ENCODE data around the gene UMODL1.
"Not testable (repeated sequence)": the region's sequence is repeated elsewhere in the genome, so short reads cannot be mapped to it uniquely, and the experiment has no call there.

Gene UMODL1

DNA sequence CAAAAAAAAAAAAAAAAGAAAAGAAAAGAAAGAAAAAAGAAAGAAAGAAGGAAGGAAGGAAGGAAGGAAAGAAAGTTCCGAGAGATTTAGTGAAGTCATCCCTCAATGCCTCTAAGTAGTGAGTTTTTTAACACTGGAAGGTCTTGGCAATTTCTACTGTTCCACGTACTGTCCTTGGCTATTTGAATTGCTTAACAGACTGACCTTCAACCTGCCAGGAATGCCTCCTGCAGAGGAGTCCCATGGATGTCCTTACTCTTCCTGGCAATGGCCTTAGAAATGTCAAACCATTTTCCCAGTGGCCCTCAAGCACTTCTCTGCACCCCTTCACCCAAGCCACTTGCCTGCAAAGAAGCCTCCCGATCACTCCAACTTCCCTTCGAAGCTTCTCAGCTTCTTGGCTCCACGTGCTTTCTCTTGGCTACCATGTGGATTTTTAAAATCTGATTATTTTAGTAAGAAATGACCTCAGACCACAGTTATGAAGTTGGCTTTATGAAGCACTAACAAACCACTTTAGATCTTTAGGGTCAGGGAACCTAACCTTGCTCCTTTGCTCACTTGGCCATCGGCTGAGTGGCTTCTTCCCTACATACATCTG, 104.1 kb downstream of the UMODL1 start:
- Histone ChIP-seq H3K36me3 (no peaks in the 10 kb centered on the region), H3K9me3 (no peaks in the 10 kb centered on the region), H3K27me3 (no peaks in the 10 kb centered on the region), H3K4me3 (ENCODE audit: low read depth, low read length) (no peak overlapping the region), H3K4me1 (no peaks in the 10 kb centered on the region)
- no peak for DNase-seq
- TF ChIP-seq, protein P1, sequence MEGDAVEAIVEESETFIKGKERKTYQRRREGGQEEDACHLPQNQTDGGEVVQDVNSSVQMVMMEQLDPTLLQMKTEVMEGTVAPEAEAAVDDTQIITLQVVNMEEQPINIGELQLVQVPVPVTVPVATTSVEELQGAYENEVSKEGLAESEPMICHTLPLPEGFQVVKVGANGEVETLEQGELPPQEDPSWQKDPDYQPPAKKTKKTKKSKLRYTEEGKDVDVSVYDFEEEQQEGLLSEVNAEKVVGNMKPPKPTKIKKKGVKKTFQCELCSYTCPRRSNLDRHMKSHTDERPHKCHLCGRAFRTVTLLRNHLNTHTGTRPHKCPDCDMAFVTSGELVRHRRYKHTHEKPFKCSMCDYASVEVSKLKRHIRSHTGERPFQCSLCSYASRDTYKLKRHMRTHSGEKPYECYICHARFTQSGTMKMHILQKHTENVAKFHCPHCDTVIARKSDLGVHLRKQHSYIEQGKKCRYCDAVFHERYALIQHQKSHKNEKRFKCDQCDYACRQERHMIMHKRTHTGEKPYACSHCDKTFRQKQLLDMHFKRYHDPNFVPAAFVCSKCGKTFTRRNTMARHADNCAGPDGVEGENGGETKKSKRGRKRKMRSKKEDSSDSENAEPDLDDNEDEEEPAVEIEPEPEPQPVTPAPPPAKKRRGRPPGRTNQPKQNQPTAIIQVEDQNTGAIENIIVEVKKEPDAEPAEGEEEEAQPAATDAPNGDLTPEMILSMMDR (IDR thresholded peaks at IDR 0.05; ENCODE audit: low read depth, low read length) = no peak

DNA sequence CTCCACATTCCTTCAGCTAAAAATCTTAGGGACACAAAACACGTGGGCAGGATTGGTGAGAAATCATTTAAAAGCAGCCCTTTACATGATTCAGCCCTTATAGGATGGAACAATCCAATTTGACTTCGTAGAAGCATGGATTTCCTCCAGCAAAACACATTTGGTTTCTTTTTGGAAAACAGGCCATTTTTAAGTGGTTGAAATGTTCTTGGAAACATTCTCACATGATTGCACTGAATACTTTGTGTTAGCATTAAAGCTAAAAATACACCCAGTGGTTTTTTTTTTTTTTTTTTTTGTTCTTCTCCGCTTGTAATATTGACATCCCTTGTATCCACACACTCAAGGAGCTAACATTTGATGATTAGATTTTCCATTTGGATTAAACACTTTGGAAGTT, 105.7 kb downstream of the UMODL1 start:
- Histone ChIP-seq H3K36me3 (no peaks in the 10 kb centered on the region), H3K4me1 (no peaks in the 10 kb centered on the region), H3K9me3 (no peaks in the 10 kb centered on the region), H3K4me3 (ENCODE audit: low read depth, low read length) (no peak overlapping the region), H3K27me3 (no peaks in the 10 kb centered on the region)
- no peak for DNase-seq
- TF ChIP-seq, protein P1 (IDR thresholded peaks at IDR 0.05; ENCODE audit: low read depth, low read length) = no peak

DNA sequence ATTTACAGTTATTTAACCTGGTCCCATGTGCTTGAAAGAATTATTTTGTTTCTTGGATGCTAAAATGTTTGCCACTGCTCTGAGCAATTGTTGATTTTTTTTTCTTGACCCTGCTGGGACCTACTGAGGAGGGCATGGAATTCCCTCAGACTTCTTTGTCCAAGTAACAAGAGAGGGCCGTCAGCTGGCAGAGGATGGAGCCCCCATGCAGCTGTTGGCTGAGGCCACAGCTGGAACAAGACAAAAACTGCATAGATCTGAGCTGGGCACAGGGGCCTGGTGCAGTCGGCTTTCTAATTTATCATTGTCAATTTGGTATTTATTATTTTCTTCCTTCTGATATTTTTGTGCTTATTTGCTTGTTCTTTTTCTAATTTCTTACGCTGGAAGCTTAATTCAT, 108.2 kb downstream of the UMODL1 start:
- Histone ChIP-seq H3K9me3 (no peaks in the 10 kb centered on the region), H3K4me1 (no peaks in the 10 kb centered on the region), H3K27me3 (no peaks in the 10 kb centered on the region), H3K36me3 (no peaks in the 10 kb centered on the region), H3K4me3 (ENCODE audit: low read depth, low read length) (no peak overlapping the region)
- TF ChIP-seq, protein P1 (IDR thresholded peaks at IDR 0.05; ENCODE audit: low read depth, low read length) = no peak
- DNase-seq = no peak

GRCh38 chr21:42180001-42180400, 108.9 kb downstream of the UMODL1 start:
- DNase-seq; H3K4me3 ChIP-seq (ENCODE audit: low read depth, low read length); H3K27me3 ChIP-seq; H3K9me3 ChIP-seq; H3K4me1 ChIP-seq; H3K36me3 ChIP-seq: not testable (repeated sequence)

GRCh38 chr21:42182713-42183371, 111.7 kb downstream of the UMODL1 start:
- DNase-seq = no peak
- no peaks in the 10 kb centered on the region for H3K27me3 ChIP-seq
- H3K36me3 ChIP-seq = no peaks in the 10 kb centered on the region
- TF ChIP-seq, protein P1 (IDR thresholded peaks at IDR 0.05; ENCODE audit: low read depth, low read length) = no peak
- H3K4me1 ChIP-seq = no peaks in the 10 kb centered on the region
- no peaks in the 10 kb centered on the region for H3K9me3 ChIP-seq
- H3K4me3 ChIP-seq (ENCODE audit: low read depth, low read length) = no peak overlapping the region

GRCh38 chr21:42183374-42184266, 112.5 kb downstream of the UMODL1 start:
- DNase-seq = no peak
- Histone ChIP-seq H3K4me1 (no peaks in the 10 kb centered on the region), H3K36me3 (no peaks in the 10 kb centered on the region), H3K27me3 (no peaks in the 10 kb centered on the region), H3K4me3 (ENCODE audit: low read depth, low read length) (no peak overlapping the region), H3K9me3 (no peaks in the 10 kb centered on the region)
- TF ChIP-seq, protein P1 (IDR thresholded peaks at IDR 0.05; ENCODE audit: low read depth, low read length) = no peak

Data from BE2C (cell line).